Peyer's patch (tissue), 4 donors: Measurements from ENCODE around the gene TRIO.

Experiments used
- POLR2A ChIP-seq, 2 donors: fragments of 450-650 bp; IDR thresholded peaks; one replicate each; pipeline ENCODE4 v1.5.1; 2017; ENCODE audit warnings: antibody characterized with exemption in 2 of 2, mild to moderate bottlenecking in 2 of 2, moderate library complexity in 2 of 2
- TF ChIP-seq, protein P1 (sequence below), 6 experiments: fragments of 450-650 bp in 4 of 6; fragments of 200-600 bp in 2 of 6; sonication (generic) in 1 of 6; IDR thresholded peaks; one replicate each; pipeline ENCODE4 v1.5.1; 2017 to 2019; ENCODE audit warnings: antibody characterized with exemption in 6 of 6, mild to moderate bottlenecking in 3 of 6, moderate library complexity in 1 of 6

DNA sequence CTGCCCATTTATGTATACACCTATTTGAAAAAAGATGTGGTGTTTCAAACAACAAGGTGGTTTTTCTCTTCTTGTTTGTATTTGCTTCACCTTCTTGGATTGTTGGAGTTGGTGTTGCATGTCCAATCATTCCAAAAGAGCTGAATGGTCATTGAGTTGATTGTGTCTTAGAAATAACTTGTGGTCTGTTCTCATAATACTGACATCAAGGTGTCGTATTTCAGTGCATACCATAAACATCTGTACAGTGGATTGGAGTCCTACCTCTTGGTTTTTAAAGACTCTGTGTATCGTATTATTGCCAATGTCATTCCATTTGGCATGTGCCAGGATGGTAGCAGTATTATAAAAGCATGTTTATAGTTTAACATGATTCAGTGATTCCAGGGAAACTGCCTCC, 73.2 kb downstream of the TRIO start:
- TF ChIP-seq, protein P1, sequence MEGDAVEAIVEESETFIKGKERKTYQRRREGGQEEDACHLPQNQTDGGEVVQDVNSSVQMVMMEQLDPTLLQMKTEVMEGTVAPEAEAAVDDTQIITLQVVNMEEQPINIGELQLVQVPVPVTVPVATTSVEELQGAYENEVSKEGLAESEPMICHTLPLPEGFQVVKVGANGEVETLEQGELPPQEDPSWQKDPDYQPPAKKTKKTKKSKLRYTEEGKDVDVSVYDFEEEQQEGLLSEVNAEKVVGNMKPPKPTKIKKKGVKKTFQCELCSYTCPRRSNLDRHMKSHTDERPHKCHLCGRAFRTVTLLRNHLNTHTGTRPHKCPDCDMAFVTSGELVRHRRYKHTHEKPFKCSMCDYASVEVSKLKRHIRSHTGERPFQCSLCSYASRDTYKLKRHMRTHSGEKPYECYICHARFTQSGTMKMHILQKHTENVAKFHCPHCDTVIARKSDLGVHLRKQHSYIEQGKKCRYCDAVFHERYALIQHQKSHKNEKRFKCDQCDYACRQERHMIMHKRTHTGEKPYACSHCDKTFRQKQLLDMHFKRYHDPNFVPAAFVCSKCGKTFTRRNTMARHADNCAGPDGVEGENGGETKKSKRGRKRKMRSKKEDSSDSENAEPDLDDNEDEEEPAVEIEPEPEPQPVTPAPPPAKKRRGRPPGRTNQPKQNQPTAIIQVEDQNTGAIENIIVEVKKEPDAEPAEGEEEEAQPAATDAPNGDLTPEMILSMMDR (IDR thresholded peaks at IDR 0.05) = no peak
- no peak for TF ChIP-seq POLR2A (IDR thresholded peaks at IDR 0.05)
